Uterus (tissue), 2 donors: ENCODE data around the gene PRSS38.

ENCODE experiments used
- CTCF ChIP-seq, 4 experiments: fragments of 200-600 bp in 2 of 4; fragments of 450-650 bp in 2 of 4; sonication (generic) in 2 of 4; IDR thresholded peaks; one replicate each; pipeline ENCODE4 v1.5.1; 2016 to 2019; ENCODE audit warnings: antibody characterized with exemption in 4 of 4, mild to moderate bottlenecking in 2 of 4, moderate library complexity in 1 of 4
- POLR2A ChIP-seq, 2 donors: fragments of 450-650 bp; IDR thresholded peaks; one replicate each; pipeline ENCODE4 v1.6.1; 2016; ENCODE audit warnings: antibody characterized with exemption in 2 of 2, mild to moderate bottlenecking in 1 of 2, moderate library complexity in 1 of 2

GRCh38 chr1:227845519-227845918 lies 30.0 kb downstream of the PRSS38 start:
- no peak for TF ChIP-seq CTCF (IDR thresholded peaks at IDR 0.05)
- no peak for TF ChIP-seq POLR2A (IDR thresholded peaks at IDR 0.05)
